Kidney epithelial cell (primary cell): ENCODE results near the gene DGCR2. TPM values are rescaled to one million over a fixed set of nuclear protein-coding genes. Genes with fewer than 3 reads are reported as not detected.

ENCODE experiments used
- DNase-seq: peaks from one replicate; pipeline ENCODE4 v3.0.0-alpha.2; 2010; ENCODE audit warnings: low read depth
- H3K27me3 ChIP-seq: 2 replicates; pipeline ENCODE4 v1.6.0; 2011; ENCODE audit warnings: low read length; ENCODE audit not compliant: control insufficient read depth, insufficient read depth
- H3K36me3 ChIP-seq: 2 replicates; pipeline ENCODE4 v1.5.1; 2011; ENCODE audit warnings: low read length; ENCODE audit not compliant: control insufficient read depth, insufficient read depth
- H3K4me3 ChIP-seq: 2 replicates; pipeline ENCODE4 v1.5.1; 2011; ENCODE audit warnings: low read depth, mild to moderate bottlenecking, control low read depth, low read length
- total RNA-seq: library from RNA; depleted of rRNA; stranded (reverse); fragments of >200 nt; gene quantifications from 2 replicates; pipeline ENCODE4 v1.2.3, GENCODE V29; 2015
- TF ChIP-seq, protein P1 (sequence below): IDR thresholded peaks from 2 replicates; pipeline ENCODE4 v1.5.1; 2011; ENCODE audit warnings: mild to moderate bottlenecking, moderate library complexity, low read length, control low read depth, inconsistent platforms; ENCODE audit not compliant: insufficient read depth, poor library complexity, severe bottlenecking

DGCR2 gene
- total RNA-seq, 1 donor from 2014 or later: 71.2 TPM

DNA sequence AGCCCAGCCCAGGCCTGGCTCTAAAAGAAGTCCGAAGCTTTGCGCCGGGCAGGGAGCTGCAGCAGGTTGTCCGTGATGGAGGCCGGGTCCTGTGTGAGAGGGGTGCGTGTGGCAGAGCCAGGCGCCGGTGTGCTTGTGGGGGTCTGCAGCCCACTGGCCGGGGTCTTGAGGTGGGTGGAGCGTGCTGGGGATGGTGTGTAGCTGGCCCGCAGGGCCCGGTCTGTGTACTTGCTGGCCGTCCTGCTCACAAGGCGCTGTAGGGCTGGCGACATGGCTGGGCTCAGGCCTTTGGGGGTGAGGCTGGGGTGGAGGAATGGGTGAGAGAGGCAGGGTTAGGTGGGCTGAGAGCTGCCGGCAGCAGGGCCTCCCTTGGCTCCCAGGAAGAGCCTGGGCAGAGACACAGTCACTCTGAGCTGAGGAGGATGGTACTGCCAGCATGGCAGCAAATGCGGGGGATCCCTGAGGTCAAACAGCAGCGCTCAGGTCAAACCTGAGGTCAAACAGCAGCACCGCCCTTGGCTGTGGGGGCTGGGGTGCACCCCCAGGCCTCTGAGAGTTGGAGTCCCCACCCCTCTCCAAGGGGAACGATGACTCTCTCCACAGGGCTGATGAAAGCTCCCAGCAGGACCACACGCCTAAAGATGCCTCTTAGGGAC lies 12.1 kb upstream of the DGCR2 start:
- Histone ChIP-seq H3K4me3 (no peak overlapping the region), H3K36me3 (peaks cover 2% of the 10 kb centered on the region), H3K27me3 (no peaks in the 10 kb centered on the region)
- DNase-seq: no peak
- TF ChIP-seq, protein P1, sequence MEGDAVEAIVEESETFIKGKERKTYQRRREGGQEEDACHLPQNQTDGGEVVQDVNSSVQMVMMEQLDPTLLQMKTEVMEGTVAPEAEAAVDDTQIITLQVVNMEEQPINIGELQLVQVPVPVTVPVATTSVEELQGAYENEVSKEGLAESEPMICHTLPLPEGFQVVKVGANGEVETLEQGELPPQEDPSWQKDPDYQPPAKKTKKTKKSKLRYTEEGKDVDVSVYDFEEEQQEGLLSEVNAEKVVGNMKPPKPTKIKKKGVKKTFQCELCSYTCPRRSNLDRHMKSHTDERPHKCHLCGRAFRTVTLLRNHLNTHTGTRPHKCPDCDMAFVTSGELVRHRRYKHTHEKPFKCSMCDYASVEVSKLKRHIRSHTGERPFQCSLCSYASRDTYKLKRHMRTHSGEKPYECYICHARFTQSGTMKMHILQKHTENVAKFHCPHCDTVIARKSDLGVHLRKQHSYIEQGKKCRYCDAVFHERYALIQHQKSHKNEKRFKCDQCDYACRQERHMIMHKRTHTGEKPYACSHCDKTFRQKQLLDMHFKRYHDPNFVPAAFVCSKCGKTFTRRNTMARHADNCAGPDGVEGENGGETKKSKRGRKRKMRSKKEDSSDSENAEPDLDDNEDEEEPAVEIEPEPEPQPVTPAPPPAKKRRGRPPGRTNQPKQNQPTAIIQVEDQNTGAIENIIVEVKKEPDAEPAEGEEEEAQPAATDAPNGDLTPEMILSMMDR: no peak

DNA sequence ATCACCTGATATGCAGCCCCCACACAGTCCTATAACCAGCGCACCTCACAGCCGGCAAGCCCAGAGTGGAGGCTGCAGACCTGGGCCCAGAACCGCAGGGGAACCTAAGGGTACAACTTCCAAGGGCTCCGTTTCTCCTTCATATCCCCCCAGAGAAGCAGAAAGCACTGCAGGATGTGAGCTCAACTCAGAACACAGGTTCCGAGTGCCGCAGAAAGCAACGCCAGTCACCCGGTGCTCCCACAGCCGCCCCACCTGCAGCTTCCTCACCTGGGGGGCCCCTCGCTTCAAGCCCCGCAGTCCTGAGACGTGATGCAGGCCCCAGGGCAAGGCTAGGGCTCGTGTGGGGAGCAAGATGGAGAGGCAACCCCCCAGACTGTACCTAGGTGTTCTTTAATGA lies 11.3 kb upstream of the DGCR2 start:
- H3K4me3 ChIP-seq: no peak overlapping the region

DNA sequence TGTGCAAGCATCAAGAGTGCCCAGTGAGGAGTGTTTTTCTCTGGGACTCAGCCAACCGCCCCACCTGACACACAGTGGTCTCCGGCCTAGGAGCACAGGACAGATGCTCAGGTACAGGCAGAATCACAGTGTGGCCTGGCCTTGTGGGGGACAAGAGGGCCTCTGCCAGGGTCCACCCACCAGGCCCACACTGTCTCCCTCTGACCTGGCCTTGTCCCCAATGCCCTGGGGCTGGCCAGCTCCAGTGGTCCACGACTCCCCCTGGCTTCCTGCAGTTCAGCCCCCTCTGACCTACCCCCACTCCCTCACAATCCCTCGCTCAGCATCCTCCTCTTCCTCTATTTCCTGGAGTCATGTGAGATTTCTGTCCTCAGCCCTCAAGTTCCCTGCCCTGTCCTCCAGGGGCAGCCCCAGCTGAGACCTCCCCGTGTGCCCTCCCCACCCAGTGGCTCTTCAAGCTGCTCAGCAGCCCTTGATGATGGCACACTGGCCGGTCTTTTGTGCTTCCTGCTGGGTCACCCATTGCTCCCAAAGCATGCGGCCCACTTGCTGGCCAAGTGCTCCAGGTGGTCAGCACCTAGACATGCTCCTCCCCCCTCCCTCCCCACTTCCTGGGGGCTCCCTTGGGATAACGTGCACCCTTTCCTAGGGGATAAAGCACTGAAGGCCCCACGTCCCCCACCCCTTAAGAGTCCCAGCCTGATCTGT lies 10.6 kb upstream of the DGCR2 start:
- no peak overlapping the region for H3K4me3 ChIP-seq
- no peaks in the 10 kb centered on the region for H3K27me3 ChIP-seq
- TF ChIP-seq, protein P1: no peak
- no peaks in the 10 kb centered on the region for H3K36me3 ChIP-seq
- no peak for DNase-seq

More for the DNA sequence above, 11.3 kb upstream of the DGCR2 start:
- H3K27me3 ChIP-seq: no peaks in the 10 kb centered on the region
- no peak for DNase-seq
- TF ChIP-seq, protein P1: no peak
- H3K36me3 ChIP-seq: no peaks in the 10 kb centered on the region

DNA sequence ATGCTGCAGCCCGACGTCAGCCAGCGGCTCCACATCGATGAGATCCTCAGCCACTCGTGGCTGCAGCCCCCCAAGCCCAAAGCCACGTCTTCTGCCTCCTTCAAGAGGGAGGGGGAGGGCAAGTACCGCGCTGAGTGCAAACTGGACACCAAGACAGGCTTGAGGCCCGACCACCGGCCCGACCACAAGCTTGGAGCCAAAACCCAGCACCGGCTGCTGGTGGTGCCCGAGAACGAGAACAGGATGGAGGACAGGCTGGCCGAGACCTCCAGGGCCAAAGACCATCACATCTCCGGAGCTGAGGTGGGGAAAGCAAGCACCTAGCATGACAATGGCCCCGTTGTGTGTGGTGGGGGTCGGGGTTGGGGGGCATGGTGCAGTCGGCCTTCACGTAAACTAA lies 9.9 kb upstream of the DGCR2 start:
- Histone ChIP-seq H3K36me3 (no peaks in the 10 kb centered on the region), H3K27me3 (no peaks in the 10 kb centered on the region), H3K4me3 (no peak overlapping the region)
- DNase-seq: no peak
- TF ChIP-seq, protein P1: no peak

DNA sequence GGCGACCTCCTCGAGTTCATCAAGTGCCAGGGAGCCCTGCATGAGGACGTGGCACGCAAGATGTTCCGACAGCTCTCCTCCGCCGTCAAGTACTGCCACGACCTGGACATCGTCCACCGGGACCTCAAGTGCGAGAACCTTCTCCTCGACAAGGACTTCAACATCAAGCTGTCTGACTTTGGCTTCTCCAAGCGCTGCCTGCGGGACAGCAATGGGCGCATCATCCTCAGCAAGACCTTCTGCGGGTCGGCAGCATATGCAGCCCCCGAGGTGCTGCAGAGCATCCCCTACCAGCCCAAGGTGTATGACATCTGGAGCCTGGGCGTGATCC lies 9.4 kb upstream of the DGCR2 start:
- no peak for DNase-seq
- TF ChIP-seq, protein P1: no peak
- Histone ChIP-seq H3K4me3 (no peak overlapping the region), H3K36me3 (no peaks in the 10 kb centered on the region), H3K27me3 (no peaks in the 10 kb centered on the region)
